Uterus (tissue), 4 donors: ENCODE data around the gene RABGAP1. TPM values are rescaled to one million over a fixed set of nuclear protein-coding genes. Genes with fewer than 3 reads are reported as not detected.

Experiments used
- DNase-seq, 2 donors: peaks; one replicate each; pipeline ENCODE4 v3.0.0-alpha.2; 2019 to 2020
- H3K27ac ChIP-seq, 2 donors: fragments of 200-600 bp; sonication (generic); 1 replicate in 1 of 2; 2 replicates in 1 of 2; pipeline ENCODE4 v1.5.1; 2016 to 2018
- H3K27me3 ChIP-seq, 2 donors: fragments of 200-600 bp; sonication (generic); one replicate each; pipeline ENCODE4 v1.5.1; 2018 to 2019; ENCODE audit warnings: control low read depth in 1 of 2
- H3K36me3 ChIP-seq, 2 donors: fragments of 200-600 bp; sonication (generic); one replicate each; pipeline ENCODE4 v1.5.1; 2019; ENCODE audit warnings: control low read depth in 1 of 2
- H3K4me1 ChIP-seq, 2 donors: fragments of 200-600 bp; sonication (generic); one replicate each; pipeline ENCODE4 v1.5.1; 2018 to 2019; ENCODE audit warnings: control low read depth in 1 of 2
- H3K4me3 ChIP-seq, 2 donors: fragments of 200-600 bp; sonication (generic); 1 replicate in 1 of 2; 2 replicates in 1 of 2; pipeline ENCODE4 v1.5.1; 2018 to 2019; ENCODE audit warnings: mild to moderate bottlenecking in 1 of 2
- H3K9me3 ChIP-seq, 2 donors: fragments of 200-600 bp; sonication (generic); one replicate each; pipeline ENCODE4 v1.5.1; 2019; ENCODE audit warnings: control low read depth in 1 of 2
- CTCF ChIP-seq, 4 experiments: fragments of 200-600 bp in 2 of 4; fragments of 450-650 bp in 2 of 4; sonication (generic) in 2 of 4; IDR thresholded peaks; one replicate each; pipeline ENCODE4 v1.5.1; 2016 to 2019; ENCODE audit warnings: antibody characterized with exemption in 4 of 4, mild to moderate bottlenecking in 2 of 4, moderate library complexity in 1 of 4
- POLR2A ChIP-seq, 2 donors: fragments of 450-650 bp; IDR thresholded peaks; one replicate each; pipeline ENCODE4 v1.6.1; 2016; ENCODE audit warnings: antibody characterized with exemption in 2 of 2, mild to moderate bottlenecking in 1 of 2, moderate library complexity in 1 of 2
- intact Hi-C: fragments of 100-400 bp; cut with DNase I; formaldehyde crosslinking; loops from one replicate; pipeline ENCODE4 v1.15.1; 2023; ENCODE audit warnings: low total_unique reads
- total RNA-seq, 4 donors: library from RNA; depleted of rRNA in 3 of 4; stranded (reverse); fragments of >200 nt in 3 of 4; gene quantifications; one replicate each; pipeline versions ENCODE4 v1.1.0 to v1.2.4, GENCODE V29; 2014 to 2023
- donor health status: DM: yes; HTN: yes; CAD: no.

Gene RABGAP1
- total RNA-seq, 4 donors from 2014 or later: 81.2 to 107 (median 91.0) TPM

GRCh38 chr9:122941582-122942234 is 888 bp downstream of the RABGAP1 start:
- intact Hi-C loops: no loop called here
- Histone ChIP-seq H3K27ac (peak overlapping the region; percentile 82 to 95), H3K4me3 (peak overlapping the region; percentile 79 to 99), H3K36me3 (no peaks in the 10 kb centered on the region), H3K4me1 (peaks cover 0 to 2% of the 10 kb centered on the region in 2 donors), H3K9me3 (no peaks in the 10 kb centered on the region), H3K27me3 (no peaks in the 10 kb centered on the region)
- DNase-seq: no peak
- TF ChIP-seq CTCF (IDR thresholded peaks at IDR 0.05): no peak

GRCh38 chr9:122944960-122945888 is 4.4 kb downstream of the RABGAP1 start:
- Histone ChIP-seq H3K4me3 (no peak overlapping the region), H3K36me3 (no peaks in the 10 kb centered on the region), H3K4me1 (peaks cover 0 to 7% of the 10 kb centered on the region in 2 donors), H3K27ac (no peak overlapping the region), H3K9me3 (no peaks in the 10 kb centered on the region), H3K27me3 (no peaks in the 10 kb centered on the region)
- intact Hi-C loops: no loop called here
- no peak for DNase-seq
- TF ChIP-seq CTCF (IDR thresholded peaks at IDR 0.05) (no peak), POLR2A (IDR thresholded peaks at IDR 0.05) (no peak)

- no peak overlapping the region for H3K27ac ChIP-seq
- H3K4me3 ChIP-seq: no peak overlapping the region
- DNase-seq: no peak
- H3K27me3 ChIP-seq: no peaks in the 10 kb centered on the region
- intact Hi-C loops: no loop called here
- no peaks in the 10 kb centered on the region for H3K36me3 ChIP-seq
- no peak for TF ChIP-seq POLR2A (IDR thresholded peaks at IDR 0.05)
- TF ChIP-seq CTCF (IDR thresholded peaks at IDR 0.05): no peak
- H3K9me3 ChIP-seq: no peaks in the 10 kb centered on the region
- H3K4me1 ChIP-seq: peaks cover 0 to 7% of the 10 kb centered on the region in 2 donors
These were observed 5.7 kb downstream of the RABGAP1 start for GRCh38 chr9:122946461-122947005.

- no peak for DNase-seq
- Histone ChIP-seq H3K27me3 (no peaks in the 10 kb centered on the region), H3K27ac (no peak overlapping the region), H3K9me3 (no peaks in the 10 kb centered on the region), H3K4me3 (no peak overlapping the region), H3K36me3 (no peaks in the 10 kb centered on the region), H3K4me1 (peaks cover 0 to 7% of the 10 kb centered on the region in 2 donors)
- intact Hi-C loops: no loop called here
- TF ChIP-seq POLR2A (IDR thresholded peaks at IDR 0.05): no peak
- TF ChIP-seq CTCF (IDR thresholded peaks at IDR 0.05): no peak
These were observed 7.5 kb downstream of the RABGAP1 start for GRCh38 chr9:122948313-122948712.

GRCh38 chr9:122949696-122950095 is 8.9 kb downstream of the RABGAP1 start:
- intact Hi-C loops: no loop called here
- H3K27ac ChIP-seq: no peak overlapping the region
- peaks cover 0 to 7% of the 10 kb centered on the region in 2 donors for H3K4me1 ChIP-seq

More at GRCh38 chr9:122949696-122950095, 8.9 kb downstream of the RABGAP1 start:
- no peak for DNase-seq
- H3K36me3 ChIP-seq: no peaks in the 10 kb centered on the region
- no peaks in the 10 kb centered on the region for H3K9me3 ChIP-seq
- H3K27me3 ChIP-seq: no peaks in the 10 kb centered on the region
- no peak overlapping the region for H3K4me3 ChIP-seq
- TF ChIP-seq CTCF (IDR thresholded peaks at IDR 0.05): no peak
